Measurements from ENCODE around the gene PDCD10.

The PDCD10 gene

DNA sequence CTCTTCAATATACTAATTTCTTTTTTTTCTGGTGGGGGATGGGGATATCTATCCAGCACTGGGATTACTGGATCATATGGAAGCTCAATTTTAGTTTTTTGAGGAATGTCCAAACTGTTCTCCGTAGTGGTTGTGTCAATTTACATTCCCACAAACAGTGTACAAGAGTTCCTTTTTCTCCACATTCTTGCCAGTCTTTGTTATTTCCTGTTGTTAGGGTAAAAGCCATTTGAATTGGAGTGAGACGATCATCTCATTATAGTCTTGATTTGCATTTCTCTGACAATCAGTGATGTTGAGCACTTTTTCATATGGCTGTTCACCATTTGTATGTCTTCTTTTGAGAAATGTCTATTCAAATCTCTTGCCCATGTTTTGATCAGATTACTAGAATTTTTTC lies 68.1 kb downstream of the PDCD10 start:
- no peaks in the 10 kb centered on the region for H3K27me3 ChIP-seq (ENCODE audit: control insufficient read depth, insufficient read depth, low read length)
- no peaks in the 10 kb centered on the region for H3K36me3 ChIP-seq (ENCODE audit: control insufficient read depth, insufficient read depth, low read length)
- no peak for TF ChIP-seq CTCF (IDR thresholded peaks at IDR 0.05)
- H3K9me3 ChIP-seq (ENCODE audit: control insufficient read depth, low read length) = no peaks in the 10 kb centered on the region
- no peak overlapping the region for H3K4me2 ChIP-seq (ENCODE audit: low read length)
- no peak overlapping the region for H3K27ac ChIP-seq
- no peak overlapping the region for H3K4me3 ChIP-seq (ENCODE audit: low read depth, low read length)
- no peaks in the 10 kb centered on the region for H3K4me1 ChIP-seq
- no peak overlapping the region for H2AFZ ChIP-seq
- H3K9ac ChIP-seq = no peak overlapping the region
- no peaks in the 10 kb centered on the region for H3K79me2 ChIP-seq

GRCh38 chr3:167662919-167663400 lies 71.7 kb downstream of the PDCD10 start:
- H3K27me3 ChIP-seq (ENCODE audit: control insufficient read depth, insufficient read depth, low read length) = no peaks in the 10 kb centered on the region
- H3K9ac ChIP-seq = no peak overlapping the region
- no peaks in the 10 kb centered on the region for H3K79me2 ChIP-seq
- no peaks in the 10 kb centered on the region for H3K9me3 ChIP-seq (ENCODE audit: control insufficient read depth, low read length)
- no peak overlapping the region for H2AFZ ChIP-seq
- H3K4me3 ChIP-seq (ENCODE audit: low read depth, low read length) = no peak overlapping the region
- H3K36me3 ChIP-seq (ENCODE audit: control insufficient read depth, insufficient read depth, low read length) = no peaks in the 10 kb centered on the region
- no peak for TF ChIP-seq CTCF (IDR thresholded peaks at IDR 0.05)
- no peaks in the 10 kb centered on the region for H3K4me1 ChIP-seq
- no peak overlapping the region for H3K27ac ChIP-seq
- no peak overlapping the region for H3K4me2 ChIP-seq (ENCODE audit: low read length)

DNA sequence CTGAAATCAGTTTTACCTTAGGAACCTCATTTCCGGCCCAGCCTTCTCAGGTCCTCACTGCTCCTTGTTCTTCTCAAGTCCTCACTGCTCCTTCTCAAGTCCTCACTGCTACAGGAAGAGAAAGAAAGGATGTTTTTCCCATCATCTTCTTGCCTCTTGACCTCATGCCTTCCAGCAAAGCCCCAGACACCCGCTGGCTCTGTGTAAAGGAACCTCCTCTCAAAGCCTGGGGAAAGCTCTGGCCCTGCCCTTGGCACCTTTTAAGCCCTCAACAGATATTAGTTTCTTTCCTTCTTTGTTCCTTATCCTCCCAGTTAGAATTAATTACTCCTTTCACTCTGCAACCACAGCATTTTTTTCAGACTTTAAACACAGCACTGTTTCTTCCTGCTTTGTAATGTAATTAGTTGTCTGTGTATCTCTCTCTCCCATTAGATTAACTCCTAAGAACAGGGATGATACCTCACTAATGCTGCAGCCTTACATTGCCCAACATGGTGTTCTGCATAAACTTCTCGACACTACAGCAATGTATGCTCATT lies 76.9 kb downstream of the PDCD10 start:
- no peak overlapping the region for H3K4me2 ChIP-seq (ENCODE audit: low read length)
- no peaks in the 10 kb centered on the region for H3K36me3 ChIP-seq (ENCODE audit: control insufficient read depth, insufficient read depth, low read length)
- H3K27me3 ChIP-seq (ENCODE audit: control insufficient read depth, insufficient read depth, low read length) = no peaks in the 10 kb centered on the region
- H3K4me3 ChIP-seq (ENCODE audit: low read depth, low read length) = no peak overlapping the region
- no peak for TF ChIP-seq CTCF (IDR thresholded peaks at IDR 0.05)
- H3K27ac ChIP-seq = no peak overlapping the region
- no peaks in the 10 kb centered on the region for H3K79me2 ChIP-seq
- no peaks in the 10 kb centered on the region for H3K4me1 ChIP-seq
- no peak overlapping the region for H3K9ac ChIP-seq
- no peak overlapping the region for H2AFZ ChIP-seq
- no peaks in the 10 kb centered on the region for H3K9me3 ChIP-seq (ENCODE audit: control insufficient read depth, low read length)

GRCh38 chr3:167656821-167657220 lies 77.9 kb downstream of the PDCD10 start:
- no peaks in the 10 kb centered on the region for H3K36me3 ChIP-seq (ENCODE audit: control insufficient read depth, insufficient read depth, low read length)
- H2AFZ ChIP-seq = no peak overlapping the region
- no peaks in the 10 kb centered on the region for H3K27me3 ChIP-seq (ENCODE audit: control insufficient read depth, insufficient read depth, low read length)
- TF ChIP-seq CTCF (IDR thresholded peaks at IDR 0.05) = no peak
- H3K9ac ChIP-seq = no peak overlapping the region
- no peaks in the 10 kb centered on the region for H3K79me2 ChIP-seq
- no peaks in the 10 kb centered on the region for H3K9me3 ChIP-seq (ENCODE audit: control insufficient read depth, low read length)
- no peaks in the 10 kb centered on the region for H3K4me1 ChIP-seq
- no peak overlapping the region for H3K27ac ChIP-seq
- H3K4me3 ChIP-seq (ENCODE audit: low read depth, low read length) = no peak overlapping the region
- no peak overlapping the region for H3K4me2 ChIP-seq (ENCODE audit: low read length)

- no peak within 1 kb of the TSS for H2AFZ ChIP-seq
- H3K27ac ChIP-seq = no peak within 1 kb of the TSS
- no peaks in the 10 kb centered on the region for H3K36me3 ChIP-seq (ENCODE audit: control insufficient read depth, insufficient read depth, low read length)
- no peak within 1 kb of the TSS for H3K4me2 ChIP-seq (ENCODE audit: low read length)
- H3K79me2 ChIP-seq = no peaks in the 10 kb centered on the region
- TF ChIP-seq CTCF (IDR thresholded peaks at IDR 0.05) = no peak
- no peak within 1 kb of the TSS for H3K4me3 ChIP-seq (ENCODE audit: low read depth, low read length)
- no peak within 1 kb of the TSS for H3K9ac ChIP-seq
- no peaks in the 10 kb centered on the region for H3K9me3 ChIP-seq (ENCODE audit: control insufficient read depth, low read length)
- no peaks in the 10 kb centered on the region for H3K4me1 ChIP-seq
- H3K27me3 ChIP-seq (ENCODE audit: control insufficient read depth, insufficient read depth, low read length) = no peaks in the 10 kb centered on the region
These were observed 80.9 kb downstream of the PDCD10 start, which contains the start of gene WDR49 for GRCh38 chr3:167653760-167654159. Gene WDR49 (minus strand): TSS chr3:167653942. CDS start chr3:167653425, 517 bp downstream.

All from parathyroid adenoma (tissue), 2 donors.